ENCODE data around the gene DPEP2. TPM values are rescaled to one million over a fixed set of nuclear protein-coding genes. Genes with fewer than 3 reads are reported as not detected.

Gene DPEP2
- total and polyA plus RNA-seq, 2 of the 13 experiments (the other 11 are each of a cell fraction or from before 2014, with no cell fraction given), result 0.18 TPM; not detected in 1

GRCh38 chr16:67968400-67969253 is 30.7 kb downstream of the DPEP2 start, which contains the start of gene SLC12A4 (continued):
- TF ChIP-seq PRDM15 (CRISPR knock-in tag; IDR thresholded peaks at IDR 0.05), result no peak
- TF ChIP-seq TARDBP (CRISPR knock-in tag; IDR thresholded peaks at IDR 0.05), result peak; percentile 98
- TF ChIP-seq NR1H2 (CRISPR knock-in tag; IDR thresholded peaks at IDR 0.05; ENCODE audit: borderline replicate concordance, low read depth), result 0 out of 2 replicates have a peak, but pooled peaks have one; percentile 6
- no peak for TF ChIP-seq HNRNPUL1 (IDR thresholded peaks at IDR 0.05; ENCODE audit: low read depth, low read length)
- no peak for TF ChIP-seq MAFG (CRISPR knock-in tag; IDR thresholded peaks at IDR 0.05)
- no peak for TF ChIP-seq ZNF496 (CRISPR knock-in tag; IDR thresholded peaks at IDR 0.05; ENCODE audit: insufficient replicate concordance)
- 0 out of 2 replicates have a peak, but pooled peaks have one; percentile 37 for TF ChIP-seq ZNF609 (CRISPR knock-in tag; IDR thresholded peaks at IDR 0.05; ENCODE audit: borderline replicate concordance)
- no peak for TF ChIP-seq MNT (IDR thresholded peaks at IDR 0.05)
- TF ChIP-seq GMEB1 (CRISPR knock-in tag; IDR thresholded peaks at IDR 0.05; ENCODE audit: borderline replicate concordance), result peak; percentile 62; the same call in 1 of the 2 replicates
- peak; percentile 82; the same call in 1 of the 2 replicates for TF ChIP-seq ZNF878 (CRISPR knock-in tag; IDR thresholded peaks at IDR 0.05)
- no peak for TF ChIP-seq NCOA5 (CRISPR knock-in tag; IDR thresholded peaks at IDR 0.05)
- no peak for TF ChIP-seq ZNF510 (CRISPR knock-in tag; IDR thresholded peaks at IDR 0.05; ENCODE audit: low read depth)
- no peak for TF ChIP-seq BCL6 (CRISPR knock-in tag; IDR thresholded peaks at IDR 0.05)
- peak; percentile 64 for TF ChIP-seq HOXA3 (CRISPR knock-in tag; IDR thresholded peaks at IDR 0.05)
- no peak for TF ChIP-seq RORA (CRISPR knock-in tag; IDR thresholded peaks at IDR 0.05)

Data from HepG2 (cell line).